T-cell (primary cell): ENCODE results near the gene AGO3. TPM values are rescaled to one million over a fixed set of nuclear protein-coding genes. Genes with fewer than 3 reads are reported as not detected.

ENCODE experiments used
- ATAC-seq, 4 experiments: fragments of 200-7000 bp in 3 of 4; fragments of 150-1000 bp in 1 of 4; cut with Tn5 transposase; replicated peaks in 1 of 4; 1 replicate in 3 of 4; 2 replicates in 1 of 4; pipeline ENCODE4 v1.10.0; 2021; ENCODE audit warnings: moderate library complexity in 3 of 4, mild to moderate bottlenecking in 2 of 4, moderate number of reproducible peaks in 1 of 4
- CTCF ChIA-PET, 2 donors: fragments of 300-600 bp; sonication (Branson Sonifier 250); formaldehyde crosslinking; loops; one replicate each; lab custom pipeline; 2022; ENCODE audit warnings: antibody characterized with exemption in 2 of 2; lab: Charles Lee
- POLR2A ChIA-PET, 2 donors: fragments of 300-600 bp; sonication (Branson Sonifier 250); formaldehyde crosslinking; loops; one replicate each; lab custom pipeline; 2022; ENCODE audit warnings: antibody characterized with exemption in 2 of 2; lab: Charles Lee
- DNase-seq, 35 experiments: peaks; one replicate each; pipeline versions ENCODE4 v3.0.0 to v3.0.0-alpha.2; 2013 to 2023
- H3K27ac ChIP-seq: one replicate; pipeline ENCODE4 v1.5.1; 2013; ENCODE audit warnings: low read length
- H3K27me3 ChIP-seq, 2 experiments: replicated peaks in 1 of 2; 1 replicate in 1 of 2; 2 replicates in 1 of 2; pipeline versions ENCODE4 v1.6.1 to v1.7.0; 2013; ENCODE audit warnings: low read length in 1 of 2, mixed read lengths in 1 of 2; ENCODE audit not compliant: control insufficient read depth in 2 of 2, insufficient read depth in 2 of 2; ENCODE audit errors: extremely low read depth in 1 of 2
- H3K36me3 ChIP-seq, 2 donors: 1 replicate in 1 of 2; 2 replicates in 1 of 2; pipeline versions ENCODE4 v1.6.1 to v1.7.0; 2013; ENCODE audit warnings: low read length in 1 of 2; ENCODE audit not compliant: control insufficient read depth in 2 of 2, insufficient read depth in 1 of 2; ENCODE audit errors: extremely low read depth in 1 of 2
- H3K4me1 ChIP-seq, 2 experiments: 1 replicate in 1 of 2; 2 replicates in 1 of 2; pipeline versions ENCODE4 v1.6.1 to v1.7.0; 2013; ENCODE audit warnings: low read length in 2 of 2, mixed read lengths in 1 of 2; ENCODE audit not compliant: insufficient read depth in 2 of 2, control insufficient read depth in 1 of 2; ENCODE audit errors: extremely low read depth in 1 of 2
- H3K4me3 ChIP-seq, 2 donors: 1 replicate in 1 of 2; 2 replicates in 1 of 2; pipeline versions ENCODE4 v1.5.1 to v1.7.0; 2013; ENCODE audit warnings: mild to moderate bottlenecking in 2 of 2, low read length in 1 of 2, moderate library complexity in 1 of 2; ENCODE audit not compliant: control insufficient read depth in 1 of 2; ENCODE audit errors: extremely low read depth in 1 of 2
- H3K9me3 ChIP-seq: 2 replicates; pipeline ENCODE4 v1.7.0; 2013
- H3K27ac Mint-ChIP-seq, 2 donors: one replicate each; pipeline ENCODE4 v1.8.0; 2020 to 2021; ENCODE audit warnings: mild to moderate bottlenecking in 2 of 2, mixed read lengths in 2 of 2
- H3K27me3 Mint-ChIP-seq, 2 donors: one replicate each; pipeline ENCODE4 v1.8.0; 2021 to 2022; ENCODE audit warnings: mixed read lengths in 2 of 2
- H3K36me3 Mint-ChIP-seq: one replicate; pipeline ENCODE4 v1.8.0; 2021; ENCODE audit warnings: mixed read lengths
- H3K4me1 Mint-ChIP-seq, 3 donors: one replicate each; pipeline ENCODE4 v1.8.0; 2020 to 2022; ENCODE audit warnings: mixed read lengths in 3 of 3, mild to moderate bottlenecking in 1 of 3
- H3K4me3 Mint-ChIP-seq, 3 donors: one replicate each; pipeline ENCODE4 v1.8.0; 2020 to 2022; ENCODE audit warnings: mild to moderate bottlenecking in 3 of 3, mixed read lengths in 3 of 3, moderate library complexity in 3 of 3
- H3K9me3 Mint-ChIP-seq, 3 donors: one replicate each; pipeline ENCODE4 v1.8.0; 2020 to 2022; ENCODE audit warnings: mixed read lengths in 3 of 3
- whole genome bisulfite sequencing: methylation state at CpG from one replicate; pipeline ENCODE4 v1.1.5; 2013; ENCODE audit warnings: missing lambda C conversion rate; ENCODE audit not compliant: insufficient coverage; 5-methylcytosine and 5-hydroxymethylcytosine counted together
- total RNA-seq, 35 experiments: library from RNA in 6 of 35; stranded (reverse) in 6 of 35; fragments of 120-200 nt in 1 of 35; gene quantifications; one replicate each; pipeline versions ENCODE4 v1.2.1 to v1.2.4 and lab custom pipeline; 2013 to 2026

Gene AGO3
- total RNA-seq, 5 donors from 2014 or later (not counting 1 experiment from before 2014, with no cell fraction given): 33.4 to 44.0 (median 37.5) TPM

- no peaks in the 10 kb centered on the region for H3K9me3 Mint-ChIP-seq
- WGBS: no CpG with 5 or more reads among the region's 1 CpG
- DNase-seq (no peak), ATAC-seq (no peak)
- no peak overlapping the region for H3K4me3 Mint-ChIP-seq
- POLR2A ChIA-PET: no interaction called here
- Histone ChIP-seq H3K27ac (no peak overlapping the region), H3K4me1 (no peaks in the 10 kb centered on the region), H3K4me3 (no peak overlapping the region), H3K9me3 (no peaks in the 10 kb centered on the region), H3K27me3 (no peaks in the 10 kb centered on the region), H3K36me3 (peaks cover 0 to 21% of the 10 kb centered on the region in 2 donors)
- peaks cover 40% of the 10 kb centered on the region for H3K36me3 Mint-ChIP-seq
- H3K4me1 Mint-ChIP-seq: no peaks in the 10 kb centered on the region
- no peak overlapping the region for H3K27ac Mint-ChIP-seq
- CTCF ChIA-PET: interaction anchor here in 1 of 2 donors (0.7 kb wide), 1 partner anchor 10 kb away, joined by 3 read pairs; no protein-coding TSS in a partner anchor
- no peaks in the 10 kb centered on the region for H3K27me3 Mint-ChIP-seq
These were observed 57.3 kb downstream of the AGO3 start for GRCh38 chr1:35988237-35988636.

GRCh38 chr1:36006941-36007500 lies 76.1 kb downstream of the AGO3 start:
- CTCF ChIA-PET: interaction anchor here in 1 of 2 donors (0.5 kb wide), 1 partner anchor 229 kb away, joined by 4 read pairs; no protein-coding TSS in a partner anchor
- H3K9me3 ChIP-seq: no peaks in the 10 kb centered on the region
- no peaks in the 10 kb centered on the region for H3K27me3 ChIP-seq
- DNase-seq (no peak), ATAC-seq (no peak)
- H3K4me1 Mint-ChIP-seq: no peaks in the 10 kb centered on the region
- no peak overlapping the region for H3K4me3 ChIP-seq
- H3K36me3 Mint-ChIP-seq: peaks cover 16% of the 10 kb centered on the region
- no CpG with 5 or more reads among the region's 3 CpGs for WGBS
- H3K9me3 Mint-ChIP-seq: no peaks in the 10 kb centered on the region
- POLR2A ChIA-PET: no interaction called here
- H3K4me1 ChIP-seq: no peaks in the 10 kb centered on the region
- H3K4me3 Mint-ChIP-seq: no peak overlapping the region
- H3K27ac Mint-ChIP-seq: no peak overlapping the region
- peaks cover 0 to 16% of the 10 kb centered on the region in 2 donors for H3K36me3 ChIP-seq
- H3K27ac ChIP-seq: no peak overlapping the region
- H3K27me3 Mint-ChIP-seq: no peaks in the 10 kb centered on the region

- H3K27ac Mint-ChIP-seq: no peak overlapping the region
These were observed 76.8 kb downstream of the AGO3 start for GRCh38 chr1:36007741-36008140.

GRCh38 chr1:36008546-36009197 lies 77.8 kb downstream of the AGO3 start:
- DNase-seq: no peak
- H3K9me3 ChIP-seq: no peaks in the 10 kb centered on the region
- Mint-ChIP-seq H3K4me3 (no peak overlapping the region), H3K9me3 (no peaks in the 10 kb centered on the region), H3K27ac (no peak overlapping the region), H3K36me3 (peaks cover 22% of the 10 kb centered on the region), H3K27me3 (no peaks in the 10 kb centered on the region), H3K4me1 (no peaks in the 10 kb centered on the region)
- no peak overlapping the region for H3K4me3 ChIP-seq
- WGBS: 43% methylated on average over 4 of the region's 9 CpGs
- no peaks in the 10 kb centered on the region for H3K27me3 ChIP-seq
- H3K27ac ChIP-seq: no peak overlapping the region
- H3K36me3 ChIP-seq: peaks cover 0 to 20% of the 10 kb centered on the region in 2 donors
- no peaks in the 10 kb centered on the region for H3K4me1 ChIP-seq
- ChIA-PET POLR2A (no interaction called here), CTCF (no interaction called here)
- ATAC-seq: no peak

More at GRCh38 chr1:36007741-36008140, 76.8 kb downstream of the AGO3 start:
- DNase-seq: no peak
- Histone ChIP-seq H3K4me1 (no peaks in the 10 kb centered on the region), H3K27ac (no peak overlapping the region), H3K27me3 (no peaks in the 10 kb centered on the region), H3K36me3 (peaks cover 0 to 16% of the 10 kb centered on the region in 2 donors), H3K4me3 (no peak overlapping the region), H3K9me3 (no peaks in the 10 kb centered on the region)
- Mint-ChIP-seq H3K36me3 (peaks cover 16% of the 10 kb centered on the region), H3K27me3 (no peaks in the 10 kb centered on the region), H3K9me3 (no peaks in the 10 kb centered on the region), H3K4me3 (no peak overlapping the region), H3K4me1 (no peaks in the 10 kb centered on the region)
- no peak for ATAC-seq
- ChIA-PET POLR2A (interaction anchor here in 1 of 2 donors (0.6 kb wide), 1 partner anchor 850 kb away, joined by 3 read pairs; no protein-coding TSS in a partner anchor), CTCF (interaction anchor here in 1 of 2 donors (0.5 kb wide), 1 partner anchor 229 kb away, joined by 4 read pairs; no protein-coding TSS in a partner anchor)
- WGBS: no CpG with 5 or more reads among the region's 2 CpGs

- ChIA-PET CTCF (no interaction called here), POLR2A (no interaction called here)
- no peak overlapping the region for H3K4me3 Mint-ChIP-seq
- H3K27ac Mint-ChIP-seq: no peak overlapping the region
- Histone ChIP-seq H3K4me3 (no peak overlapping the region), H3K36me3 (peaks cover 0 to 47% of the 10 kb centered on the region in 2 donors), H3K27me3 (no peaks in the 10 kb centered on the region), H3K9me3 (no peaks in the 10 kb centered on the region), H3K27ac (no peak overlapping the region), H3K4me1 (no peaks in the 10 kb centered on the region)
- DNase-seq: no peak
- ATAC-seq: no peak
- no peaks in the 10 kb centered on the region for H3K27me3 Mint-ChIP-seq
- no peaks in the 10 kb centered on the region for H3K4me1 Mint-ChIP-seq
- WGBS: no CpG with 5 or more reads among the region's 2 CpGs
- no peaks in the 10 kb centered on the region for H3K9me3 Mint-ChIP-seq
- H3K36me3 Mint-ChIP-seq: peaks cover 40% of the 10 kb centered on the region
These were observed 83.9 kb downstream of the AGO3 start for GRCh38 chr1:36014722-36015220.

GRCh38 chr1:36016686-36017085 lies 85.8 kb downstream of the AGO3 start:
- DNase-seq (no peak), ATAC-seq (no peak)
- H3K27me3 ChIP-seq: no peaks in the 10 kb centered on the region
- no peaks in the 10 kb centered on the region for H3K4me1 ChIP-seq
- Mint-ChIP-seq H3K4me3 (no peak overlapping the region), H3K9me3 (no peaks in the 10 kb centered on the region), H3K27ac (no peak overlapping the region), H3K36me3 (peaks cover 45% of the 10 kb centered on the region), H3K27me3 (no peaks in the 10 kb centered on the region), H3K4me1 (no peaks in the 10 kb centered on the region)
- POLR2A ChIA-PET: no interaction called here
- no CpG with 5 or more reads among the region's 2 CpGs for WGBS
- H3K27ac ChIP-seq: no peak overlapping the region
- H3K4me3 ChIP-seq: no peak overlapping the region
- CTCF ChIA-PET: no interaction called here
- H3K36me3 ChIP-seq: peaks cover 0 to 43% of the 10 kb centered on the region in 2 donors
- no peaks in the 10 kb centered on the region for H3K9me3 ChIP-seq
